Keratinocyte (primary cell): ENCODE data around the gene CSF3. TPM values are rescaled to one million over a fixed set of nuclear protein-coding genes. Genes with fewer than 3 reads are reported as not detected.

Source experiments
- DNase-seq: peaks from one replicate; pipeline ENCODE4 v3.0.0-alpha.2; 2011; ENCODE audit warnings: low read depth, missing footprints, low spot score
- FAIRE-seq: peaks from 2 replicates; lab custom pipeline; 2011; peaks lifted over from hg19 to GRCh38; lab: Jason Lieb, UNC
- H2AFZ ChIP-seq: 2 replicates; pipeline ENCODE4 v1.6.0; 2012; ENCODE audit warnings: low read length, control low read depth, inconsistent platforms; ENCODE audit not compliant: control insufficient read depth
- H3K27ac ChIP-seq: 2 replicates; pipeline ENCODE4 v1.5.1; 2011; ENCODE audit warnings: low read length; ENCODE audit not compliant: control insufficient read depth, insufficient read depth
- H3K27me3 ChIP-seq: 3 replicates; pipeline ENCODE4 v1.6.0; 2011; ENCODE audit warnings: low read length; ENCODE audit not compliant: control insufficient read depth, insufficient read depth; ENCODE audit errors: extremely low read depth
- H3K36me3 ChIP-seq, 2 experiments: 2 replicates in 1 of 2; 3 replicates in 1 of 2; pipeline ENCODE4 v1.5.1; 2011; ENCODE audit warnings: low read length in 2 of 2, mild to moderate bottlenecking in 1 of 2; ENCODE audit not compliant: control insufficient read depth in 2 of 2, insufficient read depth in 2 of 2; ENCODE audit errors: extremely low read depth in 1 of 2
- H3K4me1 ChIP-seq: 3 replicates; pipeline ENCODE4 v1.5.1; 2011; ENCODE audit warnings: low read length; ENCODE audit not compliant: control insufficient read depth, insufficient read depth; ENCODE audit errors: extremely low read depth
- H3K4me2 ChIP-seq: 3 replicates; pipeline ENCODE4 v1.6.0; 2011; ENCODE audit warnings: low read depth, low read length; ENCODE audit not compliant: control insufficient read depth, insufficient read depth; ENCODE audit errors: extremely low read depth
- H3K4me3 ChIP-seq, 3 experiments: fragments of 200-600 bp in 1 of 3; sonication (generic) in 1 of 3; 2 replicates in 2 of 3; 3 replicates in 1 of 3; pipeline ENCODE4 v1.5.1; 2011 to 2016; ENCODE audit warnings: low read length in 3 of 3, mild to moderate bottlenecking in 3 of 3, control low read depth in 2 of 3, inconsistent platforms in 1 of 3, low read depth in 1 of 3, mixed read lengths in 1 of 3, mixed run types in 1 of 3, moderate library complexity in 1 of 3; ENCODE audit not compliant: control insufficient read depth in 2 of 3, insufficient read depth in 2 of 3; ENCODE audit errors: extremely low read depth in 1 of 3
- H3K79me2 ChIP-seq: 2 replicates; pipeline ENCODE4 v1.6.0; 2012; ENCODE audit warnings: low read length; ENCODE audit not compliant: control insufficient read depth, insufficient read depth
- H3K9ac ChIP-seq: 3 replicates; pipeline ENCODE4 v1.6.0; 2011; ENCODE audit warnings: low read length; ENCODE audit not compliant: control insufficient read depth, insufficient read depth; ENCODE audit errors: extremely low read depth
- H3K9me1 ChIP-seq: 3 replicates; pipeline ENCODE4 v1.6.0; 2011; ENCODE audit warnings: low read length; ENCODE audit not compliant: control insufficient read depth, insufficient read depth; ENCODE audit errors: extremely low read depth
- H3K9me3 ChIP-seq: 2 replicates; pipeline ENCODE4 v1.5.1; 2012; ENCODE audit warnings: low read depth, low read length; ENCODE audit not compliant: control insufficient read depth
- H4K20me1 ChIP-seq: 3 replicates; pipeline ENCODE4 v1.6.0; 2011; ENCODE audit warnings: low read length; ENCODE audit not compliant: control insufficient read depth, insufficient read depth; ENCODE audit errors: extremely low read depth
- CTCF ChIP-seq, 3 experiments: IDR thresholded peaks in 1 of 3; conservative IDR thresholded peaks in 1 of 3; optimal IDR thresholded peaks in 1 of 3; 2 replicates in 2 of 3; 3 replicates in 1 of 3; pipeline versions ENCODE3 to v1.5.1; 2011; ENCODE audit warnings: low read length in 3 of 3, mild to moderate bottlenecking in 3 of 3, moderate library complexity in 2 of 3, control low read depth in 1 of 3, inconsistent platforms in 1 of 3; ENCODE audit not compliant: insufficient read depth in 2 of 3; ENCODE audit errors: extremely low read depth in 1 of 3
- EZH2 ChIP-seq: IDR thresholded peaks from one replicate; pipeline ENCODE4 v1.6.1; 2012; ENCODE audit warnings: inconsistent platforms, mild to moderate bottlenecking, low read length, moderate library complexity
- dilution Hi-C: fragments of 300-500 bp; cut with MboI; formaldehyde crosslinking; loops from one replicate; pipeline ENCODE4 v1.7.0; 2020; ENCODE audit warnings: low sequenced_read_pairs; ENCODE audit not compliant: extremely low pct_ligation_motif_present
- polyA plus RNA-seq, 5 experiments: library from polyadenylated mRNA; depleted of rRNA in 3 of 5; stranded (reverse) in 3 of 5; stranded (forward) in 1 of 5; unstranded in 1 of 5; fragments of >200 nt; gene quantifications; 1 replicate in 1 of 5; 2 replicates in 3 of 5; 3 replicates in 1 of 5; pipeline versions ENCODE4 v1.2.1 to v1.2.3, GENCODE V29; 2011 to 2012; ENCODE audit warnings: missing spikeins in 2 of 5, low read depth in 1 of 5, low replicate concordance in 1 of 5

The CSF3 gene
- polyA plus RNA-seq, 1 donor (not counting 4 experiments of a cell fraction or from before 2014, with no cell fraction given) = 0.76 TPM

GRCh38 chr17:40022961-40023541 is 7.8 kb downstream of the CSF3 start:
- FAIRE-seq = no peak
- TF ChIP-seq CTCF (optimal IDR thresholded peaks at IDR 0.05 in 1 of 3, IDR thresholded peaks at IDR 0.05 in 1 of 3, conservative IDR thresholded peaks at IDR 0.05 in 1 of 3; ENCODE audit: extremely low read depth in 1 of 3, insufficient read depth in 2 of 3, low read length in 3 of 3) = no peak
- no peak for TF ChIP-seq EZH2
- Histone ChIP-seq H3K27ac (no peak overlapping the region), H3K9me1 (peaks cover 2% of the 10 kb centered on the region), H3K4me2 (no peak overlapping the region), H3K27me3 (no peaks in the 10 kb centered on the region), H3K4me1 (peaks cover 64% of the 10 kb centered on the region), H3K36me3 (peaks cover 7 to 46% of the 10 kb centered on the region in 2 experiments), H4K20me1 (no peaks in the 10 kb centered on the region), H3K9me3 (no peaks in the 10 kb centered on the region), H3K9ac (no peak overlapping the region), H2AFZ (no peak overlapping the region), H3K79me2 (peaks cover 2% of the 10 kb centered on the region), H3K4me3 (no peak overlapping the region)
- dilution Hi-C loops = no loop called here
- DNase-seq = no peak

GRCh38 chr17:40023590-40024292 is 8.5 kb downstream of the CSF3 start:
- H3K4me1 ChIP-seq = peaks cover 64% of the 10 kb centered on the region
- TF ChIP-seq CTCF (optimal IDR thresholded peaks at IDR 0.05 in 1 of 3, IDR thresholded peaks at IDR 0.05 in 1 of 3, conservative IDR thresholded peaks at IDR 0.05 in 1 of 3; ENCODE audit: extremely low read depth in 1 of 3, insufficient read depth in 2 of 3, low read length in 3 of 3) (no peak), EZH2 (no peak)

More at GRCh38 chr17:40023590-40024292, 8.5 kb downstream of the CSF3 start:
- no peaks in the 10 kb centered on the region for H3K27me3 ChIP-seq
- H3K27ac ChIP-seq = no peak overlapping the region
- FAIRE-seq (no peak), DNase-seq (no peak)
- H3K9ac ChIP-seq = no peak overlapping the region
- no peak overlapping the region for H3K4me2 ChIP-seq
- no peaks in the 10 kb centered on the region for H4K20me1 ChIP-seq
- H3K79me2 ChIP-seq = peaks cover 2% of the 10 kb centered on the region
- peaks cover 10 to 47% of the 10 kb centered on the region in 2 experiments for H3K36me3 ChIP-seq
- H3K4me3 ChIP-seq = no peak overlapping the region
- no peak overlapping the region for H2AFZ ChIP-seq
- no peaks in the 10 kb centered on the region for H3K9me3 ChIP-seq
- peaks cover 2% of the 10 kb centered on the region for H3K9me1 ChIP-seq
- dilution Hi-C loops = no loop called here
